ENCODE measurements around the gene DLST. TPM values are rescaled to one million over a fixed set of nuclear protein-coding genes. Genes with fewer than 3 reads are reported as not detected.

DLST gene
- total and polyA plus RNA-seq, 4 donors, result 34.7 to 80.3 (median 72.7) TPM

DNA sequence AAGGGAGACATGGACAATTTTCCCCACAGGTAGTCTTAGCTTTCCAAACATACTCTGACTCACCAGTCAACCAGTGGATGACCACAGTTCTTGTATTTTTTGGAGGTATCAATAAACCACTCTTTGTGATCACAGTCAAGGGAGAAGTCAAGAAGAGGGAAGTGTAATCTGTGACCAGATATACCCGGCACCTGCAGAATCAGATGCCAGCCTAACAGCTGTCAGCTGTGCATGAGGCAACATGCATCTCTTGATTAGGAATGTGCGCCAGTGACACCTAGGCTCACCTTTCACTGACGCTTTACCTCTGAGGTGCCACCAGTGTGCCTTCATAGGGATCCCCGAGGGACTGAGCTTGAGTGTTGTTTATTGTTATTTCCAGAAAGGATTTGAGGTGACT is 25.8 kb upstream of the DLST start:
- Histone ChIP-seq H3K27ac (ENCODE audit: low read depth in 1 of 2, low read length in 2 of 2) (no peak overlapping the region), H3K4me1 (ENCODE audit: control insufficient read depth in 1 of 2, insufficient read depth in 2 of 2, low read length in 2 of 2) (no peaks in the 10 kb centered on the region), H3K27me3 (ENCODE audit: control insufficient read depth in 1 of 2, insufficient read depth in 2 of 2, low read length in 1 of 2) (no peaks in the 10 kb centered on the region), H3K36me3 (ENCODE audit: control insufficient read depth in 1 of 2, insufficient read depth in 2 of 2, low read length in 1 of 2) (no peaks in the 10 kb centered on the region), H3K9me3 (ENCODE audit: control insufficient read depth, low read length) (no peaks in the 10 kb centered on the region), H3K4me3 (ENCODE audit: low read length in 2 of 2) (no peak overlapping the region)
- DNase-seq (no peak), ATAC-seq (ENCODE audit: low FRiP score) (no peak)
- 79 to 93% methylated on average over 4 of the region's 4 CpGs for WGBS, 2 donors
- intact Hi-C loops (cut with DNase I), result no loop called here

DNA sequence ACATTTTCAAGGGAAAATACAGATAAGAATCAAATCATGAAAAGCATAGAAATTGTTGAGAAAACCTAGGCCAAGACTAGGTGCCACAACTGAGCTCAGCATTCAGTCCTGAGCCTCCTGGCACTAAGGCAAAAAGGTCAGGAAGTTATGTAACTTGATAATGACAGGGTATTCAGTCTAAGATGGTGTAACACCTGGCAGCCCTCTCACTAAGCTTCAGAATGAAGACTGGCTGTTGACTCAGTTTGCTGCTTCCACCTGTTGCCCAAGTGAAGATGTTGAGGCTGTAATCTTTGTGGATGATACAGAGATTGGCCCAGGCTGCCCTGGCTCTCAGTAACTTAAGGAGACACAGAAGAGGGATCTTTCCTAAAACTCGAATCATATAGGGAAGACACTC is 25.4 kb upstream of the DLST start:
- H3K27me3 ChIP-seq (ENCODE audit: control insufficient read depth in 1 of 2, insufficient read depth in 2 of 2, low read length in 1 of 2), result no peaks in the 10 kb centered on the region
- intact Hi-C loops (cut with DNase I), result no loop called here
- DNase-seq, result no peak
- 90 to 92% methylated on average over 1 of the region's 1 CpG for WGBS, 2 donors
- no peaks in the 10 kb centered on the region for H3K36me3 ChIP-seq (ENCODE audit: control insufficient read depth in 1 of 2, insufficient read depth in 2 of 2, low read length in 1 of 2)
- no peak for ATAC-seq (ENCODE audit: low FRiP score)
- no peaks in the 10 kb centered on the region for H3K4me1 ChIP-seq (ENCODE audit: control insufficient read depth in 1 of 2, insufficient read depth in 2 of 2, low read length in 2 of 2)
- H3K27ac ChIP-seq (ENCODE audit: low read depth in 1 of 2, low read length in 2 of 2), result no peak overlapping the region
- H3K4me3 ChIP-seq (ENCODE audit: low read length in 2 of 2), result no peak overlapping the region
- no peaks in the 10 kb centered on the region for H3K9me3 ChIP-seq (ENCODE audit: control insufficient read depth, low read length)

DNA sequence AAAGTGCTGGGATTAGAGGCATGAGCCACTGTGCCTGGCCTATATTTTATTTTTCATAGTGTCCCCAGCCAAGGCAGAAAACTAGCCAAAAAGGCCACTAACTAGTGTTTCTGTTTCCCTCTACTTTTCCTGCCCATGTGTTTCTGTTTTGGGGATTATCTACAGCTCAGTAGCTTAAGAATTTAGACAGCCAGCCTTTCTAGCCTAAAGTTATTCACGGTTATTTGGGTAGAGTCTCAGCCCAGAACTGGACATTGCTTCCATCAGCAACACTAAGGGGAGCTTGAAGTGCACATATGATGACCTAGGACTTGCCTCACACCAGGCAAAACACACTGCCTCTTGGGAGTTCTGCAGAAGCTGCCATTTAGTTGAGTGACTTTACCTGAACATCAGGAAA is 23.7 kb upstream of the DLST start:
- H3K27ac ChIP-seq (ENCODE audit: low read depth in 1 of 2, low read length in 2 of 2), result no peak overlapping the region

DNA sequence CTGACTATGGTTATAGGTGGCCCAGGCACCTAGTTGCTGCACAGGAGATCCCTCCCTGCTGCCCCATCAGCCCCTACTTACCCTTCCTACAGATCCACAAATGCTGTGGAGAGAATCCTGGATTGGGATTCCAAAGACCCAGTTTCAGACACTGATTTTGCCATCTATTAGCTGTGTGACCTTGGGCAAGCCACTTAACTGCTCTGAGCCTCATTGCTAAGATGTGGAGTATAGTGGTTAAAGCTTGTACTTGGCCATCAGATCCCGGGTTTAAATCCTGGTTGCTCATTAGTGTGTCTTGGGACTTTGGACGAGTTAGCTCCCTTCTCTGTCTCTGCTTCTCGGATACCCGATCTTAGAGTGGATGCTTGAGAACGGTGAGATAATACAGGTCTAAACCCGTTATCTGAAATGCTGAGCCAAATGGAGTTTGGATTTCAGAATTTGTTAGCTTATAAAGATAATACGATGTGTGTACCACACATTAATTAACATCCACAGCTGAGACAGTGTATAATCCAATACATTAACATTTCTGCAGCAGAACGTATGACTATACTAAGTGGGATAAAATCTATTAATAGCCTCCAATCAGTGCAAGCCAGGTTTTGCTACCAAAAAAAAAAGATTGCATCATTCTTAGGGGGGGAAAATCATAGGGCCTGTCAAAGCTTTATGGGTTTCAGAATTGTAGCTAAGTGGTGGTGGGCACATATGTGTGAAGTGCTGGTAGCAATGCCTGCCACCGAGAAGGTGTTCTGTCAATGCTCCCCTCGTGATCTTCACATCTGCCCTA is 21.8 kb upstream of the DLST start:
- no peak for ATAC-seq (ENCODE audit: low FRiP score)
- no peak for DNase-seq
- WGBS, 2 donors, result 58 to 74% methylated on average over 10 of the region's 10 CpGs
- no peaks in the 10 kb centered on the region for H3K36me3 ChIP-seq (ENCODE audit: control insufficient read depth in 1 of 2, insufficient read depth in 2 of 2, low read length in 1 of 2)
- H3K27me3 ChIP-seq (ENCODE audit: control insufficient read depth in 1 of 2, insufficient read depth in 2 of 2, low read length in 1 of 2), result no peaks in the 10 kb centered on the region
- intact Hi-C loops (cut with DNase I), result loop anchor here (2.0 kb wide), 2 partner anchors 45 to 229 kb away; no protein-coding TSS in a partner anchor
- no peak overlapping the region for H3K27ac ChIP-seq (ENCODE audit: low read depth in 1 of 2, low read length in 2 of 2)
- no peak overlapping the region for H3K4me3 ChIP-seq (ENCODE audit: low read length in 2 of 2)
- no peaks in the 10 kb centered on the region for H3K9me3 ChIP-seq (ENCODE audit: control insufficient read depth, low read length)
- no peaks in the 10 kb centered on the region for H3K4me1 ChIP-seq (ENCODE audit: control insufficient read depth in 1 of 2, insufficient read depth in 2 of 2, low read length in 2 of 2)

More for the DNA sequence above, 23.7 kb upstream of the DLST start:
- Histone ChIP-seq H3K4me3 (ENCODE audit: low read length in 2 of 2) (no peak overlapping the region), H3K36me3 (ENCODE audit: control insufficient read depth in 1 of 2, insufficient read depth in 2 of 2, low read length in 1 of 2) (no peaks in the 10 kb centered on the region), H3K9me3 (ENCODE audit: control insufficient read depth, low read length) (no peaks in the 10 kb centered on the region), H3K4me1 (ENCODE audit: control insufficient read depth in 1 of 2, insufficient read depth in 2 of 2, low read length in 2 of 2) (no peaks in the 10 kb centered on the region), H3K27me3 (ENCODE audit: control insufficient read depth in 1 of 2, insufficient read depth in 2 of 2, low read length in 1 of 2) (no peaks in the 10 kb centered on the region)
- no peak for DNase-seq
- ATAC-seq (ENCODE audit: low FRiP score), result no peak
- intact Hi-C loops (cut with DNase I), result no loop called here
- 34 to 39% methylated on average over 1 of the region's 1 CpG for WGBS, 2 donors

DNA sequence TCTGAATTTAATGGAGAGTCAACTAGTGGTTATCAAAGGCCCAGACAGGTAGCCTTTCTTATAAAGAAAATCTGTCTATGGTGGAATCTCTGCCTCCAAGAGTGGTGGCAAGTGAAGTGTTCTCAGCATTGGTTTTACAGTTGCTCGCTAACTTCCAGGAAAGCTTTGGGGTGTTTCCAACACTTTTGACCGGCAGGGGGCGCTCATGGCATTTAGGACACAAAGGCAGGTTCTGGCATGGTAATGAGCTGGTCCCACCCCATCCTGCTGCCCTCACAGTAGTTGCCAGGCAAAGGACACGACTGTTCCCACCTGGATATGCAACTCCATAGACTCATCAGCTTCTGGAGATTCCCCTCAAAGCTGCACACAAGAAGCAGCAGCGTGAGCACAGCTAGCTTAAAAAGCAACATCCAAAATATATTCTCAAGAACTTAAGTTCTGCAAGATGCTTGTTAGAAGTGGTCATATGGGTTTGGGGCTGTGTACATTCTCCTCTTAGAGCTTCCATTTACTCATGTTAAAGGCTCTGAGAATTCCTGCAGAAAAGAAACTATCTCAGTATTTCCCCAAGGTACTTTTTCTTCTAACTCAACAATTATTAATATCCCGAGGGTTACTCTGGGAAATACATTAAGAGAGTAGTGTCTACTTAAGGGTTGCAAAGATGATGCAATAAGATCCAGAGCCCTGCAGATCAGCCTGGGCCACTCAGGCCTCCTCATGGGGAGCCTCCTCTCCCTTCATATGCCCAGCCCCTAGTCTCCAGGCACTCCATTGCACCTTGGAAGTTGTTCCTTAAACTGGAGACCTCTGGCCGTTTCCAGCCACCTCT is 20.6 kb upstream of the DLST start:
- DNase-seq (peak; percentile 92 to 98), ATAC-seq (ENCODE audit: low FRiP score) (peak; percentile 85)
- no peak overlapping the region for H3K27ac ChIP-seq (ENCODE audit: low read depth in 1 of 2, low read length in 2 of 2)
- no peaks in the 10 kb centered on the region for H3K36me3 ChIP-seq (ENCODE audit: control insufficient read depth in 1 of 2, insufficient read depth in 2 of 2, low read length in 1 of 2)
- 27 to 31% methylated on average over 7 of the region's 7 CpGs for WGBS, 2 donors
- H3K27me3 ChIP-seq (ENCODE audit: control insufficient read depth in 1 of 2, insufficient read depth in 2 of 2, low read length in 1 of 2), result no peaks in the 10 kb centered on the region
- H3K9me3 ChIP-seq (ENCODE audit: control insufficient read depth, low read length), result no peaks in the 10 kb centered on the region
- no peak overlapping the region for H3K4me3 ChIP-seq (ENCODE audit: low read length in 2 of 2)
- intact Hi-C loops (cut with DNase I), result loop anchor here (2.0 kb wide), 2 partner anchors 44 to 228 kb away; no protein-coding TSS in a partner anchor
- H3K4me1 ChIP-seq (ENCODE audit: control insufficient read depth in 1 of 2, insufficient read depth in 2 of 2, low read length in 2 of 2), result no peaks in the 10 kb centered on the region

DNA sequence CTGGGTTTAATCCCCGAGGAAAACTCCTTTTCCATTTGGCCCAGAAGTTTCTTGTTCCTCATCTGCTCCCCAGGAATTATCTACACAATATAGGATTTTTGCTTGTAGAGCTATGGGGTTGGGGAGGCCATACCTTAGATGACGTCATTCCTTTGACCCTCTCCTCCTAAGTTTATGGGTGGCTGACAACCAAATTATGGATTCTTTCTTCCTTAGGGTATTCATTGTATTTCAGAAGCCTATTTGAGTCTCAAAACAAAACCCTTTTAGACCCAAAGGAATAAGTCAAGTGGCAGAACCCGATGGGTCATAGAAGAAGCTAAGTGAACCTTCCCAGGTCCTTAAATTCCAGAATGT is 20.0 kb upstream of the DLST start:
- H3K9me3 ChIP-seq (ENCODE audit: control insufficient read depth, low read length), result no peaks in the 10 kb centered on the region
- no peaks in the 10 kb centered on the region for H3K27me3 ChIP-seq (ENCODE audit: control insufficient read depth in 1 of 2, insufficient read depth in 2 of 2, low read length in 1 of 2)
- intact Hi-C loops (cut with DNase I), result loop anchor here (2.0 kb wide), 2 partner anchors 43 to 227 kb away; no protein-coding TSS in a partner anchor
- H3K4me3 ChIP-seq (ENCODE audit: low read length in 2 of 2), result no peak overlapping the region
- ATAC-seq (ENCODE audit: low FRiP score) (no peak), DNase-seq (no peak)
- no peaks in the 10 kb centered on the region for H3K36me3 ChIP-seq (ENCODE audit: control insufficient read depth in 1 of 2, insufficient read depth in 2 of 2, low read length in 1 of 2)
- H3K4me1 ChIP-seq (ENCODE audit: control insufficient read depth in 1 of 2, insufficient read depth in 2 of 2, low read length in 2 of 2), result no peaks in the 10 kb centered on the region
- H3K27ac ChIP-seq (ENCODE audit: low read depth in 1 of 2, low read length in 2 of 2), result no peak overlapping the region
- WGBS, 2 donors, result 73 to 76% methylated on average over 3 of the region's 3 CpGs

DNA sequence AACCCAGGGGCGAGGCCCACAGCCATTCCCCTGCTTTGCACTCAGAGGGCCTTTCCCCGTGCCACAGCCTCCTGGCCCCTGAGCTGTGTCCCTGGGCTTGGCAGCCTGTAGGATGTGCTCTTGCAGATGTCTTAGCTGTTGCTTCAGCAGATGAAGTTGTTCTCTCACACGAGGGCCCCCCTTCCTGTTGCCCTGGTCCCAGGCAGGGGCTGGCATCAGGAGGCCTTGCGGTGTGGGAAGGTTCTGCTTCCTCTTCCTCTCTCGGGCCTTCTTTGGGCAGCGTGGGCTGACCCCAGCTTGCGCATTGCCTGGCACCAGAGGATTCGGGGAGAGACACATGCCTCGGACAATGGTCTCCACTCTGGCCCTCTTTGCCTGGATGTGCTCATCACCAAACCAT is 18.4 kb upstream of the DLST start:
- no peak overlapping the region for H3K4me3 ChIP-seq (ENCODE audit: low read length in 2 of 2)
- no peaks in the 10 kb centered on the region for H3K27me3 ChIP-seq (ENCODE audit: control insufficient read depth in 1 of 2, insufficient read depth in 2 of 2, low read length in 1 of 2)
- no peaks in the 10 kb centered on the region for H3K9me3 ChIP-seq (ENCODE audit: control insufficient read depth, low read length)
- intact Hi-C loops (cut with DNase I), result no loop called here
- DNase-seq (peak in 1 of 2 donors; percentile 67), ATAC-seq (ENCODE audit: low FRiP score) (peak; percentile 34)
- WGBS, 2 donors, result 87 to 94% methylated on average over 9 of the region's 9 CpGs
- no peaks in the 10 kb centered on the region for H3K36me3 ChIP-seq (ENCODE audit: control insufficient read depth in 1 of 2, insufficient read depth in 2 of 2, low read length in 1 of 2)
- no peak overlapping the region for H3K27ac ChIP-seq (ENCODE audit: low read depth in 1 of 2, low read length in 2 of 2)
- peaks cover 0 to 4% of the 10 kb centered on the region in 2 donors for H3K4me1 ChIP-seq (ENCODE audit: control insufficient read depth in 1 of 2, insufficient read depth in 2 of 2, low read length in 2 of 2)

DNA sequence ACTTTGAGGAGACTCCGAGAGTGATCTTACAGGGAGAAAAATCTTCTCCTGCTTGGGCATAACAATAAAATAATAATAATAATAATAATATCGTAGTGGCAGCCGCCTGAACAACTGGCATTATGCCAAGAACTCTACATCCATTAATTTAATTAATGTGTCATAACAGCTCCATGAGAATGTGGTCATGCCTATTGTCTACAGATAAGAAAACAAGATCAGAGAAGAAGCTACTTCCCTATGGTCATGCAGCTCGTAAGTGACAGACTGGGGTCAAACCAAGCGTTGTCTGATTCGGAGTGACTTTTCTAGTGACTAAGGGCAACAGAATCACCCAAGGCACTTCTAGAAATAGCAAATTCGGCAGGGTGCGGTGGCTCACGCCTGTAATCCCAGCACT is 17.5 kb upstream of the DLST start:
- ATAC-seq (ENCODE audit: low FRiP score) (no peak), DNase-seq (no peak)
- Histone ChIP-seq H3K36me3 (ENCODE audit: control insufficient read depth in 1 of 2, insufficient read depth in 2 of 2, low read length in 1 of 2) (no peaks in the 10 kb centered on the region), H3K27ac (ENCODE audit: low read depth in 1 of 2, low read length in 2 of 2) (no peak overlapping the region), H3K9me3 (ENCODE audit: control insufficient read depth, low read length) (no peaks in the 10 kb centered on the region), H3K4me1 (ENCODE audit: control insufficient read depth in 1 of 2, insufficient read depth in 2 of 2, low read length in 2 of 2) (peaks cover 0 to 4% of the 10 kb centered on the region in 2 donors), H3K27me3 (ENCODE audit: control insufficient read depth in 1 of 2, insufficient read depth in 2 of 2, low read length in 1 of 2) (no peaks in the 10 kb centered on the region), H3K4me3 (ENCODE audit: low read length in 2 of 2) (no peak overlapping the region)
- intact Hi-C loops (cut with DNase I), result no loop called here
- WGBS, 2 donors, result 86 to 87% methylated on average over 9 of the region's 9 CpGs

Measured in aorta (tissue), 5 donors.